ENCODE data around the gene TTC6. TPM values are rescaled to one million over a fixed set of nuclear protein-coding genes. Genes with fewer than 3 reads are reported as not detected.

Gene TTC6
- total RNA-seq, 1 donor from 2014 or later: not detected

- Mint-ChIP-seq H3K9me3 (peaks cover 2% of the 10 kb centered on the region), H3K4me3 (no peak overlapping the region), H3K4me1 (no peaks in the 10 kb centered on the region), H3K27ac (no peak overlapping the region), H3K27me3 (peaks cover 10% of the 10 kb centered on the region), H3K36me3 (ENCODE audit: low read depth) (no peaks in the 10 kb centered on the region)
- no peak for ATAC-seq (ENCODE audit: low read depth)
- ChIA-PET POLR2A (no interaction called here), CTCF (no interaction called here)
- DNase-seq: no peak
- TF ChIP-seq CTCF (IDR thresholded peaks at IDR 0.05): no peak
- intact Hi-C loops (cut with micrococcal nuclease): no loop called here
Observed at GRCh38 chr14:37622231-37622923, 26.9 kb downstream of the TTC6 start.

DNA sequence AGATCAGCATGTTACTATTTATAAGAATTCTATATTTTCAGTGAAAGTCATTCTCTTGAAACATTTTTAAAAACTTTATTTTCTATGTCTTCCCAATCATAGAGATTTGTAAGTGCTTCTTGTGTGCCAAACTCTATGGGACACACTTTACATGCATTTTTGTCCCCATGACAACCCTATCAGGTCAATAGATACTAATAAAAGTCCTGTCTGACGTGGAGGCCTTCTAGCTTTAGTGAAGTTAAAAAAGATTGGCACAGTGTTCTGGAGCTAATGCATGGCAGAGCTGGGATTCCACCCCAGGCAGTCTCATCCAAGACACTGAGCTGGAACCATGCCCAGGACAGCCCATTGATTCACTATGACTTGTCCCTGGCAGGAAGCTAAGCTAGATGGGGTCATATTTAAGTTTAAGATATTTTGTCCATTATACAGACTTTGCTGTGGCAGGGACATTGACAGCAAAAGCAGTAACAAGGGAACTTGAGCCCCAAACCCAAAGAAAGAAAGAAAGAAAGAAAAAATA is 28.1 kb downstream of the TTC6 start:
- no peaks in the 10 kb centered on the region for H3K4me1 Mint-ChIP-seq
- ATAC-seq (ENCODE audit: low read depth) (no peak), DNase-seq (no peak)
- ChIA-PET CTCF (no interaction called here), POLR2A (no interaction called here)
- no peaks in the 10 kb centered on the region for H3K36me3 Mint-ChIP-seq (ENCODE audit: low read depth)
- no peak for TF ChIP-seq CTCF (IDR thresholded peaks at IDR 0.05)
- H3K9me3 Mint-ChIP-seq: peaks cover 2% of the 10 kb centered on the region
- H3K4me3 Mint-ChIP-seq: no peak overlapping the region
- H3K27ac Mint-ChIP-seq: no peak overlapping the region
- H3K27me3 Mint-ChIP-seq: peaks cover 10% of the 10 kb centered on the region
- intact Hi-C loops (cut with micrococcal nuclease): no loop called here

DNA sequence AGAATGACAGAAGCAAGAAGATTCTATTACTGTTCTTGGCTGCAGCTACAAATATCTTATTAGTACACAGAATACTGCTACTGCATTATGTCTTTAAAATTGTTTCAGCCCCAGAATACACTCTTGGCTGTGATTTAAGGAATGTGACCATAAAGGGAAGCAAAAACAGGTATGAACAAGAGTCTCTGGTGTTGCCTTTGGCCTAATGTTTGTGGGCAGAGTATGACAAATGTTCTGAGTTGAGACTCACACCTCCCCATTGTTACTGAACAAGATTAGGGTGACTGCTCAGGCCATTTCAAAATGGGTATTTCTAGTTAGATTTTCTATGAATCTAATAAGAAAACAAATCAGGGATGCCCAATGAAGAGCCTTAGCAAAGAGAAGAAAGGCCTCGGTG is 28.5 kb downstream of the TTC6 start:
- H3K4me1 Mint-ChIP-seq: no peaks in the 10 kb centered on the region
- H3K36me3 Mint-ChIP-seq (ENCODE audit: low read depth): no peaks in the 10 kb centered on the region
- DNase-seq (no peak), ATAC-seq (ENCODE audit: low read depth) (no peak)
- H3K9me3 Mint-ChIP-seq: peaks cover 2% of the 10 kb centered on the region
- peaks cover 10% of the 10 kb centered on the region for H3K27me3 Mint-ChIP-seq
- no peak for TF ChIP-seq CTCF (IDR thresholded peaks at IDR 0.05)
- ChIA-PET POLR2A (no interaction called here), CTCF (no interaction called here)
- intact Hi-C loops (cut with micrococcal nuclease): no loop called here
- no peak overlapping the region for H3K4me3 Mint-ChIP-seq
- H3K27ac Mint-ChIP-seq: no peak overlapping the region

- Mint-ChIP-seq H3K27me3 (peaks cover 9% of the 10 kb centered on the region), H3K4me1 (no peaks in the 10 kb centered on the region), H3K36me3 (ENCODE audit: low read depth) (no peaks in the 10 kb centered on the region), H3K27ac (no peak overlapping the region), H3K9me3 (peaks cover 10% of the 10 kb centered on the region), H3K4me3 (no peak overlapping the region)
- ATAC-seq (ENCODE audit: low read depth) (no peak), DNase-seq (no peak)
- CTCF ChIA-PET: no interaction called here
- TF ChIP-seq CTCF (IDR thresholded peaks at IDR 0.05): no peak
- POLR2A ChIA-PET: interaction anchor here (0.5 kb wide), 1 partner anchor 41 kb away, joined by 11 read pairs; no protein-coding TSS in a partner anchor
- intact Hi-C loops (cut with micrococcal nuclease): no loop called here
Observed at GRCh38 chr14:37625597-37626595, 30.5 kb downstream of the TTC6 start.

DNA sequence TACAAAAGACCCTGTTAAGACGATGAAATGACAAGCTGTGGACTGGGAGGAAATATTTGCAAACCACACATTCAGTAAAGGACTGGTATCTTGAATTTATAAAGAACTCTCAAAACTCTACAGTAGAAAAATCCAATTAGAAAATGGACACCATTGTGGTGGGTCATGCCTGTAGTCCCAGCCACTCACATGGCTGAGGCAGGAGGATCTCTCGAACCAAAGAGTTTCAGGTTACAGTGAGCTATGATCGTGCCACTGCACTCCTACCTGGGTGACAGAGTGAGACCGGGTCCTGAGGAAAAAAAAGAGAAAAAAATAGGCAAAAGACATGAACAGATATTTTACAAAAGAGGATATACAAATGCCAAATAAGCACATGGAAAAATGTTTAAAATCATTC is 41.9 kb downstream of the TTC6 start:
- DNase-seq (no peak), ATAC-seq (ENCODE audit: low read depth) (no peak)
- TF ChIP-seq CTCF (IDR thresholded peaks at IDR 0.05): no peak
- Mint-ChIP-seq H3K4me1 (no peaks in the 10 kb centered on the region), H3K4me3 (no peak overlapping the region), H3K27ac (no peak overlapping the region), H3K27me3 (no peaks in the 10 kb centered on the region), H3K9me3 (peaks cover 4% of the 10 kb centered on the region), H3K36me3 (ENCODE audit: low read depth) (no peaks in the 10 kb centered on the region)
- POLR2A ChIA-PET: no interaction called here
- CTCF ChIA-PET: no interaction called here
- intact Hi-C loops (cut with micrococcal nuclease): no loop called here
